ENCODE data around the gene SH2D2A.

SH2D2A gene

GRCh38 chr1:156795374-156795733 is 21.3 kb downstream of the SH2D2A start:
- H3K27ac ChIP-seq, result no peak overlapping the region
- no peak for TF ChIP-seq ZFX (IDR thresholded peaks at IDR 0.05; ENCODE audit: borderline replicate concordance)
- no peak for TF ChIP-seq CTCF (IDR thresholded peaks at IDR 0.05)

- H3K27ac ChIP-seq, result no peak overlapping the region
- TF ChIP-seq CTCF (IDR thresholded peaks at IDR 0.05), result no peak
- TF ChIP-seq ZFX (IDR thresholded peaks at IDR 0.05; ENCODE audit: borderline replicate concordance), result no peak
These were observed 21.9 kb downstream of the SH2D2A start for GRCh38 chr1:156794506-156795373.

- H3K27ac ChIP-seq, result no peak overlapping the region
- no peak for TF ChIP-seq ZFX (IDR thresholded peaks at IDR 0.05; ENCODE audit: borderline replicate concordance)
- TF ChIP-seq CTCF (IDR thresholded peaks at IDR 0.05), result no peak
These were observed 26.9 kb downstream of the SH2D2A start for GRCh38 chr1:156789621-156790318.

- no peak for TF ChIP-seq ZFX (IDR thresholded peaks at IDR 0.05; ENCODE audit: borderline replicate concordance)
- TF ChIP-seq CTCF (IDR thresholded peaks at IDR 0.05), result no peak
- no peak overlapping the region for H3K27ac ChIP-seq
These were observed 28.5 kb downstream of the SH2D2A start for GRCh38 chr1:156788136-156788535.

- no peak for TF ChIP-seq CTCF (IDR thresholded peaks at IDR 0.05)
- TF ChIP-seq ZFX (IDR thresholded peaks at IDR 0.05; ENCODE audit: borderline replicate concordance), result no peak
- H3K27ac ChIP-seq, result no peak overlapping the region
These were observed 30.0 kb downstream of the SH2D2A start for GRCh38 chr1:156786640-156787039.

- no peak overlapping the region for H3K27ac ChIP-seq
- TF ChIP-seq ZFX (IDR thresholded peaks at IDR 0.05; ENCODE audit: borderline replicate concordance) (no peak), CTCF (IDR thresholded peaks at IDR 0.05) (no peak)
These were observed 31.2 kb downstream of the SH2D2A start for GRCh38 chr1:156785458-156785857.
